PC-3 (cell line): ENCODE measurements around the gene MAB21L1. TPM values are rescaled to one million over a fixed set of nuclear protein-coding genes. Genes with fewer than 3 reads are reported as not detected.

Experiments used
- ATAC-seq: fragments of 200-7000 bp; cut with Tn5 transposase; 2 replicates; pipeline ENCODE4 v1.9.1; 2020; ENCODE audit warnings: mild to moderate bottlenecking, moderate library complexity
- BruUV-seq: library from RNA; stranded (reverse); fragments of 400-500 nt; replicated peaks from 2 replicates; lab custom pipeline; 2021; lab: Mats Ljungman, UMichigan
- CTCF ChIA-PET: fragments of 300-600 bp; sonication (Branson Sonifier 250); formaldehyde crosslinking; loops from one replicate; lab custom pipeline; 2022; ENCODE audit warnings: antibody characterized with exemption; lab: Charles Lee
- POLR2A ChIA-PET: fragments of 300-600 bp; sonication (Branson Sonifier 250); formaldehyde crosslinking; loops from one replicate; lab custom pipeline; 2022; ENCODE audit warnings: antibody characterized with exemption; ENCODE audit not compliant: unreplicated experiment; lab: Charles Lee
- DNase-seq: peaks from one replicate; pipeline ENCODE4 v3.0.0-alpha.2; 2015
- H2AFZ ChIP-seq: fragments of 300-600 bp; sonication (generic); 2 replicates; pipeline ENCODE4 v1.6.0; 2016; ENCODE audit warnings: antibody characterized with exemption, low read length
- H3F3A ChIP-seq: fragments of 300-600 bp; sonication (generic); one replicate; pipeline ENCODE4 v1.6.0; 2017; ENCODE audit warnings: antibody characterized with exemption, low read length, control low read depth, mild to moderate bottlenecking; ENCODE audit not compliant: unreplicated experiment
- H3K27ac ChIP-seq: fragments of 300-600 bp; sonication (generic); 2 replicates; pipeline ENCODE4 v1.5.1; 2016; ENCODE audit warnings: mild to moderate bottlenecking, low read length
- H3K27me3 ChIP-seq: fragments of 300-600 bp; sonication (generic); 2 replicates; pipeline ENCODE4 v1.6.1; 2016; ENCODE audit warnings: low read length, mixed read lengths
- H3K36me3 ChIP-seq: fragments of 300-600 bp; sonication (generic); 2 replicates; pipeline ENCODE4 v1.6.1; 2016; ENCODE audit warnings: low read depth, mixed run types, low read length, mixed read lengths
- H3K4me1 ChIP-seq: fragments of 300-600 bp; sonication (generic); 2 replicates; pipeline ENCODE4 v1.5.1; 2016; ENCODE audit warnings: low read length; ENCODE audit not compliant: insufficient read depth
- H3K4me2 ChIP-seq: fragments of 300-600 bp; sonication (generic); 2 replicates; pipeline ENCODE4 v1.6.0; 2016; ENCODE audit warnings: low read length
- H3K4me3 ChIP-seq: fragments of 300-600 bp; sonication (generic); 2 replicates; pipeline ENCODE4 v1.5.1; 2016; ENCODE audit warnings: mild to moderate bottlenecking, low read length, mixed read lengths
- H3K79me2 ChIP-seq: fragments of 300-600 bp; sonication (generic); 2 replicates; pipeline ENCODE4 v1.6.1; 2017; ENCODE audit warnings: low read length, mixed read lengths
- H3K9ac ChIP-seq: fragments of 300-600 bp; sonication (generic); 2 replicates; pipeline ENCODE4 v1.6.0; 2016; ENCODE audit warnings: mild to moderate bottlenecking, low read length
- H3K9me2 ChIP-seq: fragments of 300-600 bp; sonication (generic); replicated peaks from 2 replicates; pipeline ENCODE4 v1.6.1; 2016; ENCODE audit warnings: mixed run types, low read length, mixed read lengths
- H3K9me3 ChIP-seq: fragments of 300-600 bp; sonication (generic); 2 replicates; pipeline ENCODE4 v1.6.1; 2016; ENCODE audit warnings: low read length, mixed read lengths
- H4K20me1 ChIP-seq: fragments of 300-600 bp; sonication (generic); 2 replicates; pipeline ENCODE4 v1.6.1; 2016; ENCODE audit warnings: low read length, mixed read lengths
- EZH2 ChIP-seq: fragments of 300-600 bp; sonication (generic); IDR thresholded peaks from one replicate; pipeline ENCODE4 v1.6.1; 2017; ENCODE audit warnings: antibody characterized with exemption, mild to moderate bottlenecking, low read length; ENCODE audit not compliant: unreplicated experiment
- EZH2phosphoT487 ChIP-seq: fragments of 300-600 bp; sonication (generic); IDR thresholded peaks from 2 replicates; pipeline ENCODE4 v1.6.1; 2018; ENCODE audit warnings: mild to moderate bottlenecking, antibody characterized with exemption, low read length, borderline replicate concordance
- intact Hi-C: fragments of 100-400 bp; cut with micrococcal nuclease; formaldehyde crosslinking; loops from 2 replicates; pipeline ENCODE4 v1.9.0; 2023
- total RNA-seq: library from RNA; depleted of rRNA; stranded (reverse); fragments of >200 nt; gene quantifications from 2 replicates; pipeline ENCODE4 v1.2.3, GENCODE V29; 2014
- TF ChIP-seq, protein P1 (sequence below): fragments of 300-600 bp; sonication (generic); conservative IDR thresholded peaks from 2 replicates; pipeline ENCODE4 v1.5.1; 2017; ENCODE audit warnings: antibody characterized with exemption, low read depth, mild to moderate bottlenecking, low read length

MAB21L1 gene
- total RNA-seq, 1 experiment from 2014 or later: not detected

- no peak overlapping the region for H3K4me3 ChIP-seq
- ChIA-PET POLR2A (no interaction called here), CTCF (no interaction called here)
- no peak overlapping the region for H3K9ac ChIP-seq
- TF ChIP-seq, protein P1, sequence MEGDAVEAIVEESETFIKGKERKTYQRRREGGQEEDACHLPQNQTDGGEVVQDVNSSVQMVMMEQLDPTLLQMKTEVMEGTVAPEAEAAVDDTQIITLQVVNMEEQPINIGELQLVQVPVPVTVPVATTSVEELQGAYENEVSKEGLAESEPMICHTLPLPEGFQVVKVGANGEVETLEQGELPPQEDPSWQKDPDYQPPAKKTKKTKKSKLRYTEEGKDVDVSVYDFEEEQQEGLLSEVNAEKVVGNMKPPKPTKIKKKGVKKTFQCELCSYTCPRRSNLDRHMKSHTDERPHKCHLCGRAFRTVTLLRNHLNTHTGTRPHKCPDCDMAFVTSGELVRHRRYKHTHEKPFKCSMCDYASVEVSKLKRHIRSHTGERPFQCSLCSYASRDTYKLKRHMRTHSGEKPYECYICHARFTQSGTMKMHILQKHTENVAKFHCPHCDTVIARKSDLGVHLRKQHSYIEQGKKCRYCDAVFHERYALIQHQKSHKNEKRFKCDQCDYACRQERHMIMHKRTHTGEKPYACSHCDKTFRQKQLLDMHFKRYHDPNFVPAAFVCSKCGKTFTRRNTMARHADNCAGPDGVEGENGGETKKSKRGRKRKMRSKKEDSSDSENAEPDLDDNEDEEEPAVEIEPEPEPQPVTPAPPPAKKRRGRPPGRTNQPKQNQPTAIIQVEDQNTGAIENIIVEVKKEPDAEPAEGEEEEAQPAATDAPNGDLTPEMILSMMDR: no peak
- TF ChIP-seq EZH2 (no peak), EZH2phosphoT487 (no peak)
- H3K4me1 ChIP-seq: no peaks in the 10 kb centered on the region
- BruUV-seq: no TSS peak
- intact Hi-C loops: no loop called here
- no peak overlapping the region for H2AFZ ChIP-seq
- no peak for ATAC-seq
- H3K4me2 ChIP-seq: no peak overlapping the region
- H3F3A ChIP-seq: no peaks in the 10 kb centered on the region
- H3K27me3 ChIP-seq: no peaks in the 10 kb centered on the region
- no peak overlapping the region for H3K27ac ChIP-seq
- no peaks in the 10 kb centered on the region for H3K9me2 ChIP-seq
- DNase-seq: no peak
- H4K20me1 ChIP-seq: no peaks in the 10 kb centered on the region
- H3K9me3 ChIP-seq: no peaks in the 10 kb centered on the region
- no peaks in the 10 kb centered on the region for H3K79me2 ChIP-seq
- H3K36me3 ChIP-seq: no peaks in the 10 kb centered on the region
Observed at GRCh38 chr13:35482527-35482926, 6.0 kb upstream of the MAB21L1 start.

DNA sequence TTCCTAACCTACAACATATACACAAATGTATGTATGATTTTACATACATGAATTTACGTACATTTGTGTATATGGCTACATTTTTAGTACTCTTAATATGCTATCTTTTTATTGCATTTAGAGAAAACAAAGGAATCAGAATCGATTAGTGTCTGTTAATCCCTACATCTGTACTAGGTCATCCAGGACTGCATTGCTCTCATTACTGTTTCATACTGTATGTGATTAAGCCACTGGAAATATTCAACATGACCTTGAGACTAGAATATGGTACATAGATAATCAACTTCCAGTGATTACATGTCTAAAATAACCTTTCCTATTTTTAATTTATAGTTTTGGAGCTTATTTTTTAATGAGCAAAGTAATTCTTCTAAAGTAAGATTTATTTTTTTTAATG lies 5.3 kb upstream of the MAB21L1 start:
- BruUV-seq: no TSS peak
- Histone ChIP-seq H3K36me3 (no peaks in the 10 kb centered on the region), H3K27ac (no peak overlapping the region), H2AFZ (no peak overlapping the region), H3K27me3 (no peaks in the 10 kb centered on the region), H4K20me1 (no peaks in the 10 kb centered on the region), H3K4me1 (no peaks in the 10 kb centered on the region), H3K4me3 (no peak overlapping the region), H3K9me3 (no peaks in the 10 kb centered on the region), H3K4me2 (no peak overlapping the region), H3K9ac (no peak overlapping the region), H3K79me2 (no peaks in the 10 kb centered on the region), H3K9me2 (no peaks in the 10 kb centered on the region), H3F3A (no peaks in the 10 kb centered on the region)
- ChIA-PET CTCF (no interaction called here), POLR2A (no interaction called here)
- TF ChIP-seq, protein P1: no peak
- TF ChIP-seq EZH2 (no peak), EZH2phosphoT487 (no peak)
- intact Hi-C loops: no loop called here
- no peak for DNase-seq
- no peak for ATAC-seq

DNA sequence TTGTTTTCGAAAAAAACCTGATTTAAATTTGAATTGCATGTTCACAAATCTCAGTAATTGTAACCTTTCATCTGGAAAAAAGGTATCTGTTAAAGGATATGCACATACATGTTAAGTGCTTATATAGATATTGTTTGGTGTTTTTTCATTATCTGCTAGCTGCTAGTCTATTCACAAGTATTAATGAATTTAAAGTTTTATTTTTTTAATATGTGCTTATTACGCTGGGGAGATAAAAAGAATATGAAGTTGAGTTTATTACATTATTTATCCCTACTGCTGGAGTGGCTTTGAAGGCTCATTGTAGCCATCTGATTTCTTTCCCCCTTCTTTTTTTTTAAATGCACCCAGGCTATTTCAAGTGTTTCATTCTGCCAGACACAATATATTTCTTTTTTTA lies 3.9 kb upstream of the MAB21L1 start:
- Histone ChIP-seq H4K20me1 (no peaks in the 10 kb centered on the region), H3K4me2 (no peak overlapping the region), H2AFZ (no peak overlapping the region), H3F3A (no peaks in the 10 kb centered on the region), H3K27ac (no peak overlapping the region), H3K4me3 (no peak overlapping the region), H3K9ac (no peak overlapping the region), H3K79me2 (no peaks in the 10 kb centered on the region), H3K36me3 (no peaks in the 10 kb centered on the region), H3K4me1 (no peaks in the 10 kb centered on the region), H3K27me3 (no peaks in the 10 kb centered on the region), H3K9me2 (no peaks in the 10 kb centered on the region), H3K9me3 (no peaks in the 10 kb centered on the region)
- ATAC-seq: no peak
- CTCF ChIA-PET: no interaction called here
- no peak for DNase-seq
- TF ChIP-seq EZH2 (no peak), EZH2phosphoT487 (no peak)
- TF ChIP-seq, protein P1: no peak
- POLR2A ChIA-PET: no interaction called here
- no TSS peak for BruUV-seq
- intact Hi-C loops: no loop called here
